ENCODE data around the gene SMIM14. TPM values are rescaled to one million over a fixed set of nuclear protein-coding genes. Genes with fewer than 3 reads are reported as not detected.

The SMIM14 gene
- total RNA-seq, 1 donor from 2014 or later = 23.8 TPM

DNA sequence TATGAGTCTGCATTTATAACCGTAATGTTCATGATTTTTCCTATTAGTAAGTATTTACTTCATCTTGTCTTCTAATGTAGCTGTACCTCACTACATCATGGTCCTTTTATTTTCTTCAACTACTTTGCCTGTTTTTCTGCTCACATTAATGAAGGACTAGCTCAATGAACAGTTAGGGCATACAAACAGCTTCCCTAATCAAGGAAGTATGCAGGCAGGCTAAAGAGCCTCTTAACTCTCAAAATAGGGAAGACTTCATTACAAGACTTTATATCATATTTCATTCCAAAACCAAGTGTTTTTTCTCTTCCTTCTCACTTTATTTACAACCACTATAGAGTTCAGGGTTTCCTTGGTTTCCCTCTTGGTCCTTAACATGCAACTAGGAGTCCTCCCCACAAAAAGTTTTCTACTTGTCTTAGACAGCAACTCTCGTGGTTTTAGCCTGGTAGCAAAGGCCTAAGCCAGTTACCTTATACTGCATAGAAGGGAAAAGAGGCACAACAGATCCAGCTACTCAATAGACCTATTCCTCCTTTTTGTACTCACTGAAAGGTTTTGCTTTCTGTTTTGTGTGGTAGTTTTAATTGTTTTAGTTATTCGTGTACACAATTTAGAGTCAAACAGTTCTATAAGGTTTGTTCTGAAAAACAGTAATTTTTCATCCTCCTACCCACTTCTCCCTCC, 40.8 kb downstream of the SMIM14 start:
- H3K36me3 ChIP-seq = peaks cover 0 to 5% of the 10 kb centered on the region in 2 donors
- no peaks in the 10 kb centered on the region for H3K4me1 ChIP-seq
- intact Hi-C loops (cut with DNase I) = no loop called here
- H3K27me3 ChIP-seq = no peaks in the 10 kb centered on the region
- DNase-seq (ENCODE audit: extremely low spot score in 2 of 2) = no peak
- H3K4me3 ChIP-seq = no peak overlapping the region
- no peak overlapping the region for H3K27ac ChIP-seq
- no peaks in the 10 kb centered on the region for H3K9me3 ChIP-seq
- TF ChIP-seq CTCF (IDR thresholded peaks at IDR 0.05) (no peak), POLR2AphosphoS5 (IDR thresholded peaks at IDR 0.05; ENCODE audit: insufficient read depth in 1 of 2, low read depth in 1 of 2) (no peak), POLR2A (IDR thresholded peaks at IDR 0.05) (no peak)

DNA sequence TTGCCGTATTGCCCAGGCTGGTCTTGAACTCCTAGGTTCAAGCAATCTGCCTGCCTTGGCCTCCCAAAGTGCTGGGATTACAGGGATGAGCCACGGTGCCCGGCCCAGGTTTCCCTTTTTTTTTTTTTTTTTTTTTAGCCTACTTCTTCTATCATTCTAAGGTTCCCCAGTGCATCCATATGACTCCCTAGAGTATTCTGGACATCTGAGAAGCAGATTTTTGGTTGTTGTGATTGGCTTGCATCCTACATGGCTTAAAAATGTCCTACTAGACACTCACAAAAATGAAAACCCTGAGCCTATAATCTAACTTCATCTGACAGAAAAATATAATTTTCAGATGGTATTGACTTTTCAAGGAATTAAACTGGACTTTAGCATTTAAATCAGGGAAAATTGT, 41.7 kb downstream of the SMIM14 start:
- peaks cover 0 to 1% of the 10 kb centered on the region in 2 donors for H3K36me3 ChIP-seq
- no peaks in the 10 kb centered on the region for H3K27me3 ChIP-seq
- no peaks in the 10 kb centered on the region for H3K4me1 ChIP-seq
- no peak overlapping the region for H3K4me3 ChIP-seq
- intact Hi-C loops (cut with DNase I) = no loop called here
- no peak overlapping the region for H3K27ac ChIP-seq
- DNase-seq (ENCODE audit: extremely low spot score in 2 of 2) = no peak
- no peaks in the 10 kb centered on the region for H3K9me3 ChIP-seq
- TF ChIP-seq POLR2A (IDR thresholded peaks at IDR 0.05) (no peak), POLR2AphosphoS5 (IDR thresholded peaks at IDR 0.05; ENCODE audit: insufficient read depth in 1 of 2, low read depth in 1 of 2) (no peak), CTCF (IDR thresholded peaks at IDR 0.05) (no peak)

DNA sequence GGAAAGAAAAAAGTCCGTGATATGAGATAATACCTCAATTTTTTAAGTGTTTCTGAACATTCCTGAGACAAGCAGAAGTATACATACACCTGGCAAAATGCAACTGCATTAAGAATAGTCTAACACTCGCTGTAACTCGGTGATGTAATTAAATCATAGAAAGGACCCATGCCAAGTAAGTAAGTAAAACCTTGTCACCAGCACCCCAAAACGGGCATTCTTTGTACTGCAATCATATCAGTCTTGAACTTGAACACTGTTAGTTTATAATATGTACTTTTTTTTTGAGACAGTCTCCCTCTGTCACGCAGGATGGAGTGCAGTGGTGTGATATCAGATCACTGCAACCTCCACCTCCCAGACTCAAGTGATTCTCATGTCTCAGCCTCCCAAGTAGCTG, 47.4 kb downstream of the SMIM14 start:
- Histone ChIP-seq H3K36me3 (no peaks in the 10 kb centered on the region), H3K27ac (no peak overlapping the region), H3K4me1 (no peaks in the 10 kb centered on the region), H3K27me3 (no peaks in the 10 kb centered on the region), H3K9me3 (no peaks in the 10 kb centered on the region), H3K4me3 (no peak overlapping the region)
- no peak for DNase-seq (ENCODE audit: extremely low spot score in 2 of 2)
- intact Hi-C loops (cut with DNase I) = no loop called here
- TF ChIP-seq POLR2A (IDR thresholded peaks at IDR 0.05) (no peak), POLR2AphosphoS5 (IDR thresholded peaks at IDR 0.05; ENCODE audit: insufficient read depth in 1 of 2, low read depth in 1 of 2) (no peak), CTCF (IDR thresholded peaks at IDR 0.05) (no peak)

- Histone ChIP-seq H3K36me3 (no peaks in the 10 kb centered on the region), H3K4me3 (no peak overlapping the region), H3K9me3 (no peaks in the 10 kb centered on the region), H3K27me3 (no peaks in the 10 kb centered on the region), H3K27ac (no peak overlapping the region), H3K4me1 (no peaks in the 10 kb centered on the region)
- intact Hi-C loops (cut with DNase I) = no loop called here
- no peak for DNase-seq (ENCODE audit: extremely low spot score in 2 of 2)
- TF ChIP-seq CTCF (IDR thresholded peaks at IDR 0.05) (no peak), POLR2AphosphoS5 (IDR thresholded peaks at IDR 0.05; ENCODE audit: insufficient read depth in 1 of 2, low read depth in 1 of 2) (no peak), POLR2A (IDR thresholded peaks at IDR 0.05) (no peak)
These were observed 50.8 kb downstream of the SMIM14 start for GRCh38 chr4:39587881-39588280.

DNA sequence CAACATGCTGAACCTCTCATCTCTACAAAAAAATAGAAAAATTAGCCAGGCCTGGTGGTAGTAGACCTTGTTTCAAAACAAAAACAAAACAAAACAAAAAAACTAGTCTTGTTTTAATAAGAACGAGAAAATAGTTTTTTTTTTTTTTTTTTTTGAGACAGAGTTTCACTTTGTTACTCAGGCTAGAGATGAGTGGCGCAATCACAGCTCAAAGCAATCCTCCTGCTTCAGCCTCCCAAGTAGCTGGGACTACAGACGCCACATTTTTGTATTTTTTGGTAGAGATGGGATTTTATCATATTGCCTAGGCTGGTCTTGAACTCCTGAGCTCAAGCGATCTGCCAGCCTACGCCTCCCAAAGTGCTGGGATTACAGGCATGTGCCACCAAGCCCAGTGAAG, 63.7 kb downstream of the SMIM14 start:
- Histone ChIP-seq H3K36me3 (peaks cover 0 to 11% of the 10 kb centered on the region in 2 donors), H3K4me3 (no peak overlapping the region), H3K27me3 (no peaks in the 10 kb centered on the region), H3K27ac (no peak overlapping the region), H3K4me1 (peaks cover 1% of the 10 kb centered on the region), H3K9me3 (no peaks in the 10 kb centered on the region)
- intact Hi-C loops (cut with DNase I) = no loop called here
- no peak for DNase-seq (ENCODE audit: extremely low spot score in 2 of 2)
- TF ChIP-seq POLR2AphosphoS5 (IDR thresholded peaks at IDR 0.05; ENCODE audit: insufficient read depth in 1 of 2, low read depth in 1 of 2) = no peak
- TF ChIP-seq POLR2A (IDR thresholded peaks at IDR 0.05) = no peak
